CD4-positive, CD25-positive, alpha-beta regulatory T cell (primary cell): Measurements from ENCODE around the gene CHTF18. TPM values are rescaled to one million over a fixed set of nuclear protein-coding genes. Genes with fewer than 3 reads are reported as not detected.

Source experiments
- ATAC-seq, 2 donors: fragments of 150-1000 bp; cut with Tn5 transposase; one replicate each; pipeline ENCODE4 v1.10.0; 2021; ENCODE audit warnings: low read depth in 2 of 2, moderate number of reproducible peaks in 2 of 2, moderate library complexity in 1 of 2
- DNase-seq, 3 donors: peaks; one replicate each; pipeline versions ENCODE4 v3.0.0 to v3.0.0-alpha.2; 2012 to 2022; ENCODE audit warnings: mixed read lengths in 1 of 3
- H3K27ac ChIP-seq: one replicate; pipeline ENCODE4 v1.7.0; 2013; ENCODE audit warnings: mild to moderate bottlenecking, low read length; ENCODE audit not compliant: insufficient read depth, poor library complexity, severe bottlenecking
- H3K27me3 ChIP-seq: one replicate; pipeline ENCODE4 v1.7.0; 2013; ENCODE audit warnings: low read length; ENCODE audit not compliant: control insufficient read depth, insufficient read depth
- H3K36me3 ChIP-seq: one replicate; pipeline ENCODE4 v1.7.0; 2013; ENCODE audit warnings: mild to moderate bottlenecking, low read length, moderate library complexity; ENCODE audit not compliant: control insufficient read depth, insufficient read depth
- H3K4me1 ChIP-seq: 2 replicates; pipeline ENCODE4 v1.7.0; 2013; ENCODE audit warnings: mild to moderate bottlenecking, low read length; ENCODE audit not compliant: insufficient read depth, control insufficient read depth, poor library complexity, severe bottlenecking
- H3K4me3 ChIP-seq: one replicate; pipeline ENCODE4 v1.7.0; 2013; ENCODE audit warnings: low read depth, mild to moderate bottlenecking, low read length, moderate library complexity
- H3K9me3 ChIP-seq, 2 experiments: 1 replicate in 1 of 2; 2 replicates in 1 of 2; pipeline ENCODE4 v1.7.0; 2013; ENCODE audit warnings: low read length in 2 of 2, mild to moderate bottlenecking in 1 of 2, moderate library complexity in 1 of 2; ENCODE audit not compliant: control insufficient read depth in 2 of 2
- H3K27ac Mint-ChIP-seq, 3 donors: one replicate each; pipeline ENCODE4 v1.8.0; 2020 to 2022; ENCODE audit warnings: mild to moderate bottlenecking in 3 of 3, mixed read lengths in 3 of 3, moderate library complexity in 2 of 3
- H3K27me3 Mint-ChIP-seq: one replicate; pipeline ENCODE4 v1.8.0; 2022; ENCODE audit warnings: mild to moderate bottlenecking, mixed read lengths
- H3K36me3 Mint-ChIP-seq: one replicate; pipeline ENCODE4 v1.8.0; 2020; ENCODE audit warnings: mixed read lengths
- H3K4me1 Mint-ChIP-seq, 4 donors: one replicate each; pipeline ENCODE4 v1.8.0; 2020 to 2022; ENCODE audit warnings: mixed read lengths in 4 of 4, mild to moderate bottlenecking in 1 of 4
- H3K4me3 Mint-ChIP-seq, 4 donors: one replicate each; pipeline ENCODE4 v1.8.0; 2020 to 2022; ENCODE audit warnings: mild to moderate bottlenecking in 4 of 4, mixed read lengths in 4 of 4, moderate library complexity in 3 of 4
- H3K9me3 Mint-ChIP-seq, 7 donors: one replicate each; pipeline ENCODE4 v1.8.0; 2020 to 2022; ENCODE audit warnings: mixed read lengths in 7 of 7, mild to moderate bottlenecking in 3 of 7, moderate library complexity in 2 of 7
- polyA plus RNA-seq, 4 donors: library from polyadenylated mRNA; unstranded; fragments of 300-500 nt; fragmentation: Illumina TruSeq; gene quantifications; one replicate each; pipeline ENCODE4 v1.2.3, GENCODE V29; 2021
- total RNA-seq: library from RNA; stranded (reverse); gene quantifications from one replicate; pipeline ENCODE4 v1.2.3, GENCODE V29; 2022

CHTF18 gene
- total and polyA plus RNA-seq, 5 donors from 2014 or later = 1.1 to 28.8 (median 3.1) TPM

GRCh38 chr16:778909-779527 is 9.4 kb upstream of the CHTF18 start:
- Mint-ChIP-seq H3K27me3 (no peaks in the 10 kb centered on the region), H3K4me3 (no peak overlapping the region), H3K4me1 (no peaks in the 10 kb centered on the region), H3K9me3 (peaks cover 0 to 2% (median 0%) of the 10 kb centered on the region in 7 donors), H3K36me3 (no peaks in the 10 kb centered on the region), H3K27ac (no peak overlapping the region)
- Histone ChIP-seq H3K4me3 (no peak overlapping the region), H3K9me3 (no peaks in the 10 kb centered on the region), H3K4me1 (no peaks in the 10 kb centered on the region), H3K36me3 (no peaks in the 10 kb centered on the region), H3K27ac (no peak overlapping the region), H3K27me3 (no peaks in the 10 kb centered on the region)
- ATAC-seq (no peak), DNase-seq (no peak)

- H3K4me1 ChIP-seq = no peaks in the 10 kb centered on the region
- no peaks in the 10 kb centered on the region for H3K4me1 Mint-ChIP-seq
- H3K9me3 ChIP-seq = no peaks in the 10 kb centered on the region
- H3K27me3 Mint-ChIP-seq = no peaks in the 10 kb centered on the region
- H3K4me3 Mint-ChIP-seq = no peak overlapping the region
- H3K4me3 ChIP-seq = no peak overlapping the region
- no peaks in the 10 kb centered on the region for H3K36me3 ChIP-seq
- H3K27ac ChIP-seq = no peak overlapping the region
- no peaks in the 10 kb centered on the region for H3K27me3 ChIP-seq
- DNase-seq (no peak), ATAC-seq (no peak)
- peaks cover 0 to 2% (median 0%) of the 10 kb centered on the region in 7 donors for H3K9me3 Mint-ChIP-seq
- no peaks in the 10 kb centered on the region for H3K36me3 Mint-ChIP-seq
- H3K27ac Mint-ChIP-seq = no peak overlapping the region
These were observed 8.9 kb upstream of the CHTF18 start for GRCh38 chr16:779561-779960.

GRCh38 chr16:780296-780695 is 8.1 kb upstream of the CHTF18 start:
- Histone ChIP-seq H3K27me3 (no peaks in the 10 kb centered on the region), H3K9me3 (no peaks in the 10 kb centered on the region), H3K4me3 (no peak overlapping the region), H3K4me1 (peaks cover 2% of the 10 kb centered on the region), H3K36me3 (no peaks in the 10 kb centered on the region), H3K27ac (no peak overlapping the region)
- DNase-seq (no peak), ATAC-seq (no peak)
- Mint-ChIP-seq H3K4me1 (peaks cover 0 to 2% (median 0%) of the 10 kb centered on the region in 4 donors), H3K27ac (no peak overlapping the region), H3K4me3 (no peak overlapping the region), H3K36me3 (no peaks in the 10 kb centered on the region), H3K9me3 (peaks cover 0 to 2% (median 0%) of the 10 kb centered on the region in 7 donors), H3K27me3 (no peaks in the 10 kb centered on the region)

- Mint-ChIP-seq H3K27ac (no peak overlapping the region), H3K4me1 (peaks cover 0 to 4% (median 0%) of the 10 kb centered on the region in 4 donors), H3K27me3 (no peaks in the 10 kb centered on the region), H3K9me3 (peaks cover 0 to 2% (median 0%) of the 10 kb centered on the region in 7 donors), H3K4me3 (no peak overlapping the region), H3K36me3 (no peaks in the 10 kb centered on the region)
- DNase-seq (no peak), ATAC-seq (no peak)
- Histone ChIP-seq H3K36me3 (peaks cover 5% of the 10 kb centered on the region), H3K4me1 (peaks cover 6% of the 10 kb centered on the region), H3K27ac (no peak overlapping the region), H3K27me3 (no peaks in the 10 kb centered on the region), H3K4me3 (no peak overlapping the region), H3K9me3 (no peaks in the 10 kb centered on the region)
These were observed 6.9 kb upstream of the CHTF18 start for GRCh38 chr16:781346-782010.

GRCh38 chr16:782258-782657 is 6.2 kb upstream of the CHTF18 start:
- Mint-ChIP-seq H3K9me3 (peaks cover 0 to 2% (median 0%) of the 10 kb centered on the region in 7 donors), H3K27ac (no peak overlapping the region), H3K4me1 (peaks cover 0 to 9% (median 0%) of the 10 kb centered on the region in 4 donors), H3K27me3 (no peaks in the 10 kb centered on the region), H3K36me3 (no peaks in the 10 kb centered on the region), H3K4me3 (no peak overlapping the region)
- Histone ChIP-seq H3K27ac (no peak overlapping the region), H3K4me1 (peaks cover 12% of the 10 kb centered on the region), H3K27me3 (no peaks in the 10 kb centered on the region), H3K4me3 (no peak overlapping the region), H3K36me3 (peaks cover 7% of the 10 kb centered on the region), H3K9me3 (no peaks in the 10 kb centered on the region)
- ATAC-seq (no peak), DNase-seq (no peak)

- no peak for DNase-seq
- no peak overlapping the region for H3K27ac ChIP-seq
These were observed 5.5 kb upstream of the CHTF18 start for GRCh38 chr16:782766-783403.

GRCh38 chr16:783404-784161 is 4.8 kb upstream of the CHTF18 start:
- Mint-ChIP-seq H3K36me3 (no peaks in the 10 kb centered on the region), H3K27me3 (no peaks in the 10 kb centered on the region), H3K4me3 (peak overlapping the region in 1 of 4 donors; percentile 47), H3K4me1 (peaks cover 0 to 13% (median 0%) of the 10 kb centered on the region in 4 donors), H3K9me3 (peaks cover 0 to 2% (median 0%) of the 10 kb centered on the region in 7 donors), H3K27ac (no peak overlapping the region)
- H3K27me3 ChIP-seq = no peaks in the 10 kb centered on the region
- H3K36me3 ChIP-seq = peaks cover 7% of the 10 kb centered on the region
- no peak for DNase-seq
- H3K4me3 ChIP-seq = no peak overlapping the region
- no peak overlapping the region for H3K27ac ChIP-seq
- H3K4me1 ChIP-seq = peaks cover 21% of the 10 kb centered on the region
- H3K9me3 ChIP-seq = no peaks in the 10 kb centered on the region
- ATAC-seq = no peak

More at GRCh38 chr16:782766-783403, 5.5 kb upstream of the CHTF18 start:
- no peaks in the 10 kb centered on the region for H3K9me3 ChIP-seq
- Mint-ChIP-seq H3K4me1 (peaks cover 0 to 13% (median 0%) of the 10 kb centered on the region in 4 donors), H3K27me3 (no peaks in the 10 kb centered on the region), H3K9me3 (peaks cover 0 to 2% (median 0%) of the 10 kb centered on the region in 7 donors), H3K4me3 (no peak overlapping the region), H3K27ac (no peak overlapping the region), H3K36me3 (no peaks in the 10 kb centered on the region)
- H3K36me3 ChIP-seq = peaks cover 7% of the 10 kb centered on the region
- H3K4me1 ChIP-seq = peaks cover 18% of the 10 kb centered on the region
- H3K27me3 ChIP-seq = no peaks in the 10 kb centered on the region
- no peak for ATAC-seq
- H3K4me3 ChIP-seq = no peak overlapping the region
